GM21367 (cell line): ENCODE measurements around the gene ZC3HAV1.
"Not testable (repeated sequence)": the region's sequence is repeated elsewhere in the genome, so short reads cannot be mapped to it uniquely, and the experiment has no call there.

ENCODE experiments used
- ATAC-seq: cut with Tn5 transposase; IDR thresholded peaks from one replicate; pipeline ENCODE4 v1.9.1; 2021; ENCODE audit not compliant: unreplicated experiment

Gene ZC3HAV1

DNA sequence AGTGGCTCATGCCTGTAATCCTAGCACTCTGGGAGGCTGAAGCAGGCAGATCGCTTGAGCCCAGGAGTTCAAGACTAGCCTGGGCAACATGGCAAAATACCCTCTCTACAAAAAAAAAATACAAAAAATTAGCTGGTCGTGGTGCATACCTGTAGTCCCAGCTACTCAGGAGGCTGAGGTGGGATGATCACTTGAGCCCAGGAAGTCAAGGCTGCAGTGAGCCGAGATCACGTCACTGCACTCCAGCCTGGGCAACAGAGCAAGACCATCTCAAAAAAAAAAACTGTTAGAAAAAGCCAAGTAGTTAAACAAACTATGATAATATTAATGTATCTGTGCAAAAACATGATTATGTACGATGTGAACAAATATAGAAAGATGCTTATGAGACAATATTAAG, 83.7 kb downstream of the ZC3HAV1 start:
- ATAC-seq: not testable (repeated sequence)

DNA sequence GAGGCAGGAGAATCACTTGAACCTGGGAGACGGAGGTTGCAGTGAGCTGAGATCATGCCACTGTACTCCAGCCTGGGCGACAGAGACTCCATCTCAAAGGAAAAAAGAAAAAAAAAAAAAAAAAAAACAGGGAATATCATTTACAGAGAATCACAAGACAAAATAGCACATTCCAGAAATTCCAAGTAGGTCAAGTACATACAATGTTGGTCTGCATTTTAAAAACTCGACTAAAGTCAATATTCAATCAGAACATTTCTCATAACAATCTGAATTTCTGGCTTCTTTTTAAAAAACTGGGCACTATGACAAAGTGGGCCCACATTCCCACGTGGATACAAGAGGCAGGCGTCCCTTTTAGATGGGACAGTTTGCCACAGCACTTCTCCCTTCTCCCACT, 86.4 kb downstream of the ZC3HAV1 start:
- ATAC-seq: no peak

DNA sequence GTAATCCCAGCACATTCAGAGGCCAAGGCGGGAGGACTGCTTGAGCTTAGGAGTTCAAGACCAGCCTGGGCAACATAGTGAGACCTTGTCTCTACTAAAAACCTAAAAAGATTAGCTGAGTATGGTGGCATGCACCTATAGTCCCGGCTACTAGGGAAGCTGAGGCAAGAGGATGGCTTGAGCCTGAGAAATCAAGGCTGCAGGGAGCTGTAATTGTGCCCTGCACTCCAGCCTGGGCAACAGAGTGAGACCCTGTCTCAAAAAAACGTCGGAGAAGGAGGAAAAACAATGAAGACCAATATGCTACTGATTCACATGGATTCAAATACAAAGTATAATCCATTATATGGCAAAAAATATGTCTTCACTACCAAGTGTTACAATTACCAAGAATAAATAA, 87.2 kb downstream of the ZC3HAV1 start:
- ATAC-seq: no peak

DNA sequence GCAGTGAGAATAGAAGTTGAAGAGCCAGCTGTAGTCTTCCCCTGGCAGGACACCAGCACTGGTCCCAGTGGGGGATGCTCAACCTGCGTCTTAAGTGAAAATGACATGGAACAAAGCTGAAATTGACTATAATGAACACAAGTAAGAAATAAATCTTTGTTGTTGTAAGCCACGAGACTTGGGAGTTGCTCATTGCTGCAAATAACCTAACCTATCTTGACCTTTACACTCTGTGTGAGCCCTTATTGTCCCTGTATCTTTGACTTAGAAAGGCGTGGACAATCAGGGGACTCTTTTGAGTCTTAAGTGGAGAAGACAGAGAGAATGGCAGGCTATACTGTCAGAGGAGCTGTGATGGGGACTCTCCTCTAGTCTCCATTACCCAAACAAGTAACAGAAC, 90.6 kb downstream of the ZC3HAV1 start:
- ATAC-seq: no peak

DNA sequence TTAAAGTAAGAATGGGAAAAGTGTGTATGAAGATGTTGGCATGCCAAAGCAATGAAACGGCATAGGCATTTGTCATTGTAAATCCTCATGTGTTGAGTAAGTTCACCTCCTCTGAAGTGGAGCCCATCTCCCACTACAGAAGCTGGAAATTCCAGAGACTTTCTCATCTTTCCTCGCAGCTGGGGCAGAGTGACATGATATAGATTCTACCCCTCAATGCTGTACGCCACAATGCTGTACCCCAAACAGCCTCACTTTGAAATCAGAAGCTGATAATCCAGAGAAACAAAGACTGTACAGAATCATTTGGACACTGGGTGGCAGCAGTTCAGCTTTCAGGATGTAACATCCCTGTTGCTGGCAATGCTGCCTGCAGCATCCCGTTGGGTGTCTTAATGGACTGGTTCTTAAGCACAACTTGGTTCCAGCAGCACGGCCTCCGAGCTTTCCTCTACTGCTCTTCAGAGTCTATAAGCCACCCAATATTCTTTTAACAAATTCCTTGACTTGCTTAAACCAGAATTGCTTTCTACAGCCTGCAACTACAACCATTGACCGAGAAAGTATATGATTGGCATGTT, 92.5 kb downstream of the ZC3HAV1 start:
- ATAC-seq: peak; percentile 81

DNA sequence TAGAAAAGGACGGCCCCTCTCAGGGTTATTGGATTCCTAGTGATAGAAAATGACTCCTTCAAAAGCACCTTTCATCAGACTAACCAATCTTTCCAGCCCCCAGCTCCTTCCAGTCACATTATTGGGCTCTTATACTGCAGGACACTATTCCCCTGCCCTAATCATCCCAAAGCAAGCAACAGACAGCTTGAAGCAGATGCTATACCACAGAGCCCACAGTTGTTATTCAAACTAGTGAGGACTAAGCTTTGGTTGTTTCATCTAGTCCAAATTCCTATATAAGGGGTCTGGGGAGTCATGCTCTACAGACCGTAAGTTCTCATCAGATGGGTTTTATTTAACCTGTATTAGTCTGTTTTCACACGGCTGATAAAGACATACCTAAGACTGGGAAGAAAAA, 98.1 kb downstream of the ZC3HAV1 start:
- no peak for ATAC-seq

DNA sequence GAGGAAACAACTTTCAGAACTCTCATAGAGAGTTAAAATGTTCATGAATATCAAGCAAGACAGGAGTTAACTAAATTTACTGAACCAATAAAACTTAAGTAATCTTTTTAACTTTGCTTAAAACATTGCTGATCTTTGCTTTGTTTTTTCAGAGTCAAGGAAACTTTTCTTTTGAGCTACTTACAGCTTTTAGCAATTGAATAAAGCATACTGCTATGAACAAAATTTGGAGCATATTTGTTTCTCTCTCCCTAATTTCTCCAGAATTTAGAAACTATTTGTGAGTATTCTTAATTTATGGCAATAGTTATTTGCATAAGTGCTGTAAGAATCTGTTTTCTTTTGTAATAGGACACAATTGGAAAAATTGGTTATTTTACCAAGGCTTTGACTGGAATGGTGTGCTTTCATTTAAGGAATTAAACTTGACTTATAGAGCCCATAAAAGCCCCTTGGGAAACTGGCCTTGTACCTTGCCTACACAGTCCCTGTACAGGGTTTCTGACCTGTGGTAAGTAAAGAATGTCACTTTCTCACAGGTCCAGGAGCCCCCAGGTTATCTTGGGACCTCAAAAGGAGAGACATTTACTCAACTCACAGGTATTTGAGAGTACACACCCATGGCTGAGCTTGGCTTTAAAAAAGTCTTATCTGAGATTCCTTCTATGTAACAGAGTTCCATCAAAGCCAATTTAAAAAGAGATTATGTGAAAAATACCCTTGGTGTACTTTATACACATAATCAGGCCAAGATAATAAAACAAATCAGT, 105.0 kb downstream of the ZC3HAV1 start:
- ATAC-seq: no peak

DNA sequence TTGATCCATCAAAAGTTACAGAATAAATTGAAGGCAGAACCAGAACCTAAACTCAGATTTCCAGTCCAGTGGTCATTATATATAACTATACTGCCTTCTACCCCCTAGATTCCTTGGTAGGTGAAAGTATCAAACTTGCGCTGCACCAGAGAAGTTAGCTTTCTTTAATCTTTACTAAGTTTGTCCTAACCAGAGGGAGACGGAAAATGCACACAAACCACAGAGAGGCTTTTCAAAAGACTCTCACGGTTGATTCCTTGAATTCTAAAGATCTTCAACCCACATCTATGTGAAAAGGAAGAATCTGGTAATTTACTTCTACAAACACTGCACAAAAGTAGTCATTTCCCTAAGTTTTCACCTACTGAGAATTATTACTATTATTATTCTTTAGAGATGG, 110.1 kb downstream of the ZC3HAV1 start:
- no peak for ATAC-seq
